ENCODE measurements around the gene VEGFD.

VEGFD gene

GRCh38 chrX:15366506-15367352 is 17.5 kb downstream of the VEGFD start:
- peaks cover 0 to 2% of the 10 kb centered on the region in 2 donors for H3K27me3 ChIP-seq (ENCODE audit: control insufficient read depth in 2 of 2, insufficient read depth in 2 of 2, low read length in 2 of 2)
- no peak overlapping the region for H3K4me3 ChIP-seq (ENCODE audit: low read length in 2 of 2)
- no peak overlapping the region for H3K9ac ChIP-seq (ENCODE audit: low read depth in 1 of 2, low read length in 2 of 2)
- H3K27ac ChIP-seq (ENCODE audit: low read depth in 2 of 2, low read length in 2 of 2) = no peak overlapping the region
- H3K36me3 ChIP-seq (ENCODE audit: control insufficient read depth in 2 of 2, insufficient read depth in 2 of 2, low read length in 2 of 2) = no peaks in the 10 kb centered on the region
- no peaks in the 10 kb centered on the region for H3K4me1 ChIP-seq (ENCODE audit: control insufficient read depth in 2 of 2, insufficient read depth in 2 of 2, low read length in 2 of 2)
- H3K9me3 ChIP-seq (ENCODE audit: control insufficient read depth in 2 of 2, low read length in 2 of 2) = no peaks in the 10 kb centered on the region

- no peaks in the 10 kb centered on the region for H3K36me3 ChIP-seq (ENCODE audit: control insufficient read depth in 2 of 2, insufficient read depth in 2 of 2, low read length in 2 of 2)
- no peak overlapping the region for H3K27ac ChIP-seq (ENCODE audit: low read depth in 2 of 2, low read length in 2 of 2)
- H3K9me3 ChIP-seq (ENCODE audit: control insufficient read depth in 2 of 2, low read length in 2 of 2) = peaks cover 0 to 4% of the 10 kb centered on the region in 2 donors
These were observed 24.5 kb downstream of the VEGFD start for GRCh38 chrX:15359701-15360100.

GRCh38 chrX:15358533-15358932 is 25.7 kb downstream of the VEGFD start:
- H3K27me3 ChIP-seq (ENCODE audit: control insufficient read depth in 2 of 2, insufficient read depth in 2 of 2, low read length in 2 of 2) = peaks cover 3 to 4% of the 10 kb centered on the region in 2 donors

More at GRCh38 chrX:15359701-15360100, 24.5 kb downstream of the VEGFD start:
- H3K4me3 ChIP-seq (ENCODE audit: low read length in 2 of 2) = no peak overlapping the region
- H3K4me1 ChIP-seq (ENCODE audit: control insufficient read depth in 2 of 2, insufficient read depth in 2 of 2, low read length in 2 of 2) = no peaks in the 10 kb centered on the region
- no peak overlapping the region for H3K9ac ChIP-seq (ENCODE audit: low read depth in 1 of 2, low read length in 2 of 2)
- H3K27me3 ChIP-seq (ENCODE audit: control insufficient read depth in 2 of 2, insufficient read depth in 2 of 2, low read length in 2 of 2) = peaks cover 3 to 4% of the 10 kb centered on the region in 2 donors

GRCh38 chrX:15356444-15356843 is 27.8 kb downstream of the VEGFD start:
- no peak overlapping the region for H3K4me3 ChIP-seq (ENCODE audit: low read length in 2 of 2)
- no peaks in the 10 kb centered on the region for H3K36me3 ChIP-seq (ENCODE audit: control insufficient read depth in 2 of 2, insufficient read depth in 2 of 2, low read length in 2 of 2)
- H3K27me3 ChIP-seq (ENCODE audit: control insufficient read depth in 2 of 2, insufficient read depth in 2 of 2, low read length in 2 of 2) = peaks cover 3 to 4% of the 10 kb centered on the region in 2 donors
- H3K9ac ChIP-seq (ENCODE audit: low read depth in 1 of 2, low read length in 2 of 2) = no peak overlapping the region
- peaks cover 0 to 4% of the 10 kb centered on the region in 2 donors for H3K9me3 ChIP-seq (ENCODE audit: control insufficient read depth in 2 of 2, low read length in 2 of 2)
- no peaks in the 10 kb centered on the region for H3K4me1 ChIP-seq (ENCODE audit: control insufficient read depth in 2 of 2, insufficient read depth in 2 of 2, low read length in 2 of 2)
- H3K27ac ChIP-seq (ENCODE audit: low read depth in 2 of 2, low read length in 2 of 2) = no peak overlapping the region

More at GRCh38 chrX:15358533-15358932, 25.7 kb downstream of the VEGFD start:
- H3K4me1 ChIP-seq (ENCODE audit: control insufficient read depth in 2 of 2, insufficient read depth in 2 of 2, low read length in 2 of 2) = no peaks in the 10 kb centered on the region
- no peak overlapping the region for H3K27ac ChIP-seq (ENCODE audit: low read depth in 2 of 2, low read length in 2 of 2)
- no peaks in the 10 kb centered on the region for H3K36me3 ChIP-seq (ENCODE audit: control insufficient read depth in 2 of 2, insufficient read depth in 2 of 2, low read length in 2 of 2)
- no peak overlapping the region for H3K4me3 ChIP-seq (ENCODE audit: low read length in 2 of 2)
- H3K9ac ChIP-seq (ENCODE audit: low read depth in 1 of 2, low read length in 2 of 2) = no peak overlapping the region
- H3K9me3 ChIP-seq (ENCODE audit: control insufficient read depth in 2 of 2, low read length in 2 of 2) = peaks cover 0 to 4% of the 10 kb centered on the region in 2 donors

GRCh38 chrX:15350329-15350996 is 33.8 kb downstream of the VEGFD start:
- H3K27me3 ChIP-seq (ENCODE audit: control insufficient read depth in 2 of 2, insufficient read depth in 2 of 2, low read length in 2 of 2) = peaks cover 4% of the 10 kb centered on the region in 2 donors
- H3K4me1 ChIP-seq (ENCODE audit: control insufficient read depth in 2 of 2, insufficient read depth in 2 of 2, low read length in 2 of 2) = no peaks in the 10 kb centered on the region
- no peaks in the 10 kb centered on the region for H3K36me3 ChIP-seq (ENCODE audit: control insufficient read depth in 2 of 2, insufficient read depth in 2 of 2, low read length in 2 of 2)
- H3K9me3 ChIP-seq (ENCODE audit: control insufficient read depth in 2 of 2, low read length in 2 of 2) = no peaks in the 10 kb centered on the region
- no peak overlapping the region for H3K4me3 ChIP-seq (ENCODE audit: low read length in 2 of 2)
- no peak overlapping the region for H3K27ac ChIP-seq (ENCODE audit: low read depth in 2 of 2, low read length in 2 of 2)
- no peak overlapping the region for H3K9ac ChIP-seq (ENCODE audit: low read depth in 1 of 2, low read length in 2 of 2)

GRCh38 chrX:15349046-15349445 is 35.2 kb downstream of the VEGFD start:
- Histone ChIP-seq H3K27ac (ENCODE audit: low read depth in 2 of 2, low read length in 2 of 2) (no peak overlapping the region), H3K4me3 (ENCODE audit: low read length in 2 of 2) (no peak overlapping the region), H3K9ac (ENCODE audit: low read depth in 1 of 2, low read length in 2 of 2) (no peak overlapping the region), H3K4me1 (ENCODE audit: control insufficient read depth in 2 of 2, insufficient read depth in 2 of 2, low read length in 2 of 2) (no peaks in the 10 kb centered on the region), H3K36me3 (ENCODE audit: control insufficient read depth in 2 of 2, insufficient read depth in 2 of 2, low read length in 2 of 2) (no peaks in the 10 kb centered on the region), H3K27me3 (ENCODE audit: control insufficient read depth in 2 of 2, insufficient read depth in 2 of 2, low read length in 2 of 2) (peaks cover 3 to 4% of the 10 kb centered on the region in 2 donors), H3K9me3 (ENCODE audit: control insufficient read depth in 2 of 2, low read length in 2 of 2) (no peaks in the 10 kb centered on the region)

- Histone ChIP-seq H3K27me3 (ENCODE audit: control insufficient read depth in 2 of 2, insufficient read depth in 2 of 2, low read length in 2 of 2) (peaks cover 9 to 10% of the 10 kb centered on the region in 2 donors), H3K9ac (ENCODE audit: low read depth in 1 of 2, low read length in 2 of 2) (no peak overlapping the region), H3K27ac (ENCODE audit: low read depth in 2 of 2, low read length in 2 of 2) (no peak overlapping the region), H3K4me1 (ENCODE audit: control insufficient read depth in 2 of 2, insufficient read depth in 2 of 2, low read length in 2 of 2) (no peaks in the 10 kb centered on the region), H3K4me3 (ENCODE audit: low read length in 2 of 2) (no peak overlapping the region), H3K9me3 (ENCODE audit: control insufficient read depth in 2 of 2, low read length in 2 of 2) (no peaks in the 10 kb centered on the region), H3K36me3 (ENCODE audit: control insufficient read depth in 2 of 2, insufficient read depth in 2 of 2, low read length in 2 of 2) (no peaks in the 10 kb centered on the region)
These were observed 38.2 kb downstream of the VEGFD start for GRCh38 chrX:15345976-15346375.

GRCh38 chrX:15344106-15344505 is 40.1 kb downstream of the VEGFD start:
- H3K4me3 ChIP-seq (ENCODE audit: low read length in 2 of 2) = no peak overlapping the region
- no peaks in the 10 kb centered on the region for H3K36me3 ChIP-seq (ENCODE audit: control insufficient read depth in 2 of 2, insufficient read depth in 2 of 2, low read length in 2 of 2)
- H3K9ac ChIP-seq (ENCODE audit: low read depth in 1 of 2, low read length in 2 of 2) = no peak overlapping the region
- no peak overlapping the region for H3K27ac ChIP-seq (ENCODE audit: low read depth in 2 of 2, low read length in 2 of 2)
- no peaks in the 10 kb centered on the region for H3K9me3 ChIP-seq (ENCODE audit: control insufficient read depth in 2 of 2, low read length in 2 of 2)
- H3K4me1 ChIP-seq (ENCODE audit: control insufficient read depth in 2 of 2, insufficient read depth in 2 of 2, low read length in 2 of 2) = no peaks in the 10 kb centered on the region
- peaks cover 9 to 14% of the 10 kb centered on the region in 2 donors for H3K27me3 ChIP-seq (ENCODE audit: control insufficient read depth in 2 of 2, insufficient read depth in 2 of 2, low read length in 2 of 2)

GRCh38 chrX:15343075-15343476 is 41.1 kb downstream of the VEGFD start:
- Histone ChIP-seq H3K4me1 (ENCODE audit: control insufficient read depth in 2 of 2, insufficient read depth in 2 of 2, low read length in 2 of 2) (no peaks in the 10 kb centered on the region), H3K36me3 (ENCODE audit: control insufficient read depth in 2 of 2, insufficient read depth in 2 of 2, low read length in 2 of 2) (no peaks in the 10 kb centered on the region), H3K4me3 (ENCODE audit: low read length in 2 of 2) (no peak overlapping the region), H3K9ac (ENCODE audit: low read depth in 1 of 2, low read length in 2 of 2) (no peak overlapping the region), H3K27ac (ENCODE audit: low read depth in 2 of 2, low read length in 2 of 2) (no peak overlapping the region), H3K27me3 (ENCODE audit: control insufficient read depth in 2 of 2, insufficient read depth in 2 of 2, low read length in 2 of 2) (peaks cover 17 to 18% of the 10 kb centered on the region in 2 donors), H3K9me3 (ENCODE audit: control insufficient read depth in 2 of 2, low read length in 2 of 2) (no peaks in the 10 kb centered on the region)

GRCh38 chrX:15340867-15341266 is 43.3 kb downstream of the VEGFD start:
- H3K36me3 ChIP-seq (ENCODE audit: control insufficient read depth in 2 of 2, insufficient read depth in 2 of 2, low read length in 2 of 2) = no peaks in the 10 kb centered on the region

More at GRCh38 chrX:15340867-15341266, 43.3 kb downstream of the VEGFD start:
- Histone ChIP-seq H3K4me3 (ENCODE audit: low read length in 2 of 2) (no peak overlapping the region), H3K27me3 (ENCODE audit: control insufficient read depth in 2 of 2, insufficient read depth in 2 of 2, low read length in 2 of 2) (peaks cover 24% of the 10 kb centered on the region in 2 donors), H3K27ac (ENCODE audit: low read depth in 2 of 2, low read length in 2 of 2) (no peak overlapping the region), H3K9ac (ENCODE audit: low read depth in 1 of 2, low read length in 2 of 2) (no peak overlapping the region), H3K4me1 (ENCODE audit: control insufficient read depth in 2 of 2, insufficient read depth in 2 of 2, low read length in 2 of 2) (peaks cover 0 to 4% of the 10 kb centered on the region in 2 donors), H3K9me3 (ENCODE audit: control insufficient read depth in 2 of 2, low read length in 2 of 2) (no peaks in the 10 kb centered on the region)
